ENCODE results near the gene PDPR.
"Not testable (repeated sequence)": the region's sequence is repeated elsewhere in the genome, so short reads cannot be mapped to it uniquely, and the experiment has no call there.

Gene PDPR

GRCh38 chr16:70204668-70205405 is 90.7 kb downstream of the PDPR start:
- H3K36me3 Mint-ChIP-seq (ENCODE audit: low read depth), result peaks cover 10% of the 10 kb centered on the region
- not testable (repeated sequence) for H3K27me3 Mint-ChIP-seq (ENCODE audit: low read depth); H3K4me3 Mint-ChIP-seq; H3K27ac Mint-ChIP-seq; H3K4me1 Mint-ChIP-seq (ENCODE audit: low read depth); H3K9me3 Mint-ChIP-seq

- H3K36me3 Mint-ChIP-seq (ENCODE audit: low read depth), result peaks cover 11% of the 10 kb centered on the region
- not testable (repeated sequence) for H3K27ac Mint-ChIP-seq; H3K4me1 Mint-ChIP-seq (ENCODE audit: low read depth)
Measured at GRCh38 chr16:70206382-70206781, 92.2 kb downstream of the PDPR start.

More at GRCh38 chr16:70206382-70206781, 92.2 kb downstream of the PDPR start:
- H3K4me3 Mint-ChIP-seq; H3K9me3 Mint-ChIP-seq; H3K27me3 Mint-ChIP-seq (ENCODE audit: low read depth): not testable (repeated sequence)

Data from T-helper 1 cell treated with Interleukin-12 subunit alpha and Interleukin-12 subunit beta and Interleukin-4 antibody, amounts not matched to agents 30 μg/mL and 1 μg/mL, for 36 hours (primary cell).